Measurements from ENCODE around the gene ANKZF1. TPM values are rescaled to one million over a fixed set of nuclear protein-coding genes. Genes with fewer than 3 reads are reported as not detected.

The ANKZF1 gene
- total and polyA plus RNA-seq, 4 experiments from 2014 or later, result 22.1 to 260 (median 147) TPM

- Mint-ChIP-seq H3K27me3 (peaks cover 0 to 3% of the 10 kb centered on the region in 2 donors), H3K27ac (no peak overlapping the region), H3K4me3 (no peak overlapping the region), H3K4me1 (peaks cover 7 to 9% (median 8%) of the 10 kb centered on the region in 4 donors), H3K36me3 (no peaks in the 10 kb centered on the region), H3K9me3 (no peaks in the 10 kb centered on the region)
- POLR2A ChIA-PET (ENCODE audit: partially characterized antibody), result no interaction called here
- peaks cover 7% of the 10 kb centered on the region for H3K4me1 ChIP-seq (ENCODE audit: insufficient read depth, low read length)
- H3K36me3 ChIP-seq (ENCODE audit: insufficient read depth, low read length), result no peaks in the 10 kb centered on the region
- no peaks in the 10 kb centered on the region for H3K27me3 ChIP-seq (ENCODE audit: insufficient read depth, low read length)
- H3K4me3 ChIP-seq (ENCODE audit: low read length in 2 of 2), result no peak overlapping the region
- intact Hi-C loops (cut with micrococcal nuclease), result loop anchor here (10.0 kb wide), 1 partner anchor 378 kb away; no protein-coding TSS in a partner anchor
- DNase-seq, result no peak
- CTCF ChIA-PET (ENCODE audit: partially characterized antibody), result interaction anchor here (0.7 to 1.7 kb wide), 4 partner anchors 18 to 43 kb away, joined by 3 to 5 read pairs (median 4); partner anchors contain the start of genes ANKZF1, ATG9A and TUBA4A
- no peaks in the 10 kb centered on the region for H3K9me3 ChIP-seq (ENCODE audit: control insufficient read depth in 1 of 2, low read length in 2 of 2)
- no peak overlapping the region for H3K27ac ChIP-seq (ENCODE audit: low read depth, low read length)
These were observed 43.4 kb downstream of the ANKZF1 start for GRCh38 chr2:219272995-219273394.

- ChIA-PET POLR2A (ENCODE audit: partially characterized antibody) (interaction anchor here (0.8 to 1.1 kb wide), 2 partner anchors 24 to 26 kb away, joined by 3 read pairs; no protein-coding TSS in a partner anchor), CTCF (ENCODE audit: partially characterized antibody) (interaction anchor here (1.0 to 14.0 kb wide), 5 partner anchors 11 to 35 kb away, joined by 3 to 208 read pairs (median 5); no protein-coding TSS in a partner anchor)
- H3K27ac ChIP-seq (ENCODE audit: low read depth, low read length), result no peak overlapping the region
- peaks cover 17% of the 10 kb centered on the region for H3K4me1 ChIP-seq (ENCODE audit: insufficient read depth, low read length)
- H3K36me3 ChIP-seq (ENCODE audit: insufficient read depth, low read length), result no peaks in the 10 kb centered on the region
- no peaks in the 10 kb centered on the region for H3K9me3 ChIP-seq (ENCODE audit: control insufficient read depth in 1 of 2, low read length in 2 of 2)
- peak in 1 of 5 donors; percentile 31 for DNase-seq
- Mint-ChIP-seq H3K27ac (peak overlapping the region in 1 of 7 donors; percentile 23), H3K27me3 (peaks cover 0 to 3% of the 10 kb centered on the region in 2 donors), H3K4me3 (no peak overlapping the region), H3K9me3 (no peaks in the 10 kb centered on the region), H3K36me3 (peaks cover 0 to 2% of the 10 kb centered on the region in 2 donors), H3K4me1 (peaks cover 13 to 18% (median 17%) of the 10 kb centered on the region in 4 donors)
- intact Hi-C loops (cut with micrococcal nuclease), result loop anchor here (10.0 kb wide), 1 partner anchor 379 kb away; no protein-coding TSS in a partner anchor
- H3K27me3 ChIP-seq (ENCODE audit: insufficient read depth, low read length), result no peaks in the 10 kb centered on the region
- no peak overlapping the region for H3K4me3 ChIP-seq (ENCODE audit: low read length in 2 of 2)
These were observed 44.3 kb downstream of the ANKZF1 start for GRCh38 chr2:219273937-219274336.

GRCh38 chr2:219274361-219274921, 44.8 kb downstream of the ANKZF1 start:
- Histone ChIP-seq H3K9me3 (ENCODE audit: control insufficient read depth in 1 of 2, low read length in 2 of 2) (no peaks in the 10 kb centered on the region), H3K4me3 (ENCODE audit: low read length in 2 of 2) (no peak overlapping the region), H3K4me1 (ENCODE audit: insufficient read depth, low read length) (peaks cover 18% of the 10 kb centered on the region), H3K27ac (ENCODE audit: low read depth, low read length) (no peak overlapping the region), H3K27me3 (ENCODE audit: insufficient read depth, low read length) (no peaks in the 10 kb centered on the region), H3K36me3 (ENCODE audit: insufficient read depth, low read length) (no peaks in the 10 kb centered on the region)
- peak overlapping the region in 1 of 7 donors; percentile 23 for H3K27ac Mint-ChIP-seq
- CTCF ChIA-PET (ENCODE audit: partially characterized antibody), result interaction anchor here (1.0 to 14.0 kb wide), 5 partner anchors 11 to 36 kb away, joined by 3 to 208 read pairs (median 5); no protein-coding TSS in a partner anchor
- no peaks in the 10 kb centered on the region for H3K9me3 Mint-ChIP-seq
- no peak overlapping the region for H3K4me3 Mint-ChIP-seq
- intact Hi-C loops (cut with micrococcal nuclease), result loop anchor here (10.0 kb wide), 1 partner anchor 380 kb away; no protein-coding TSS in a partner anchor
- H3K36me3 Mint-ChIP-seq, result peaks cover 0 to 2% of the 10 kb centered on the region in 2 donors
- H3K4me1 Mint-ChIP-seq, result peaks cover 13 to 21% (median 18%) of the 10 kb centered on the region in 4 donors
- POLR2A ChIA-PET (ENCODE audit: partially characterized antibody), result interaction anchor here (0.8 to 1.6 kb wide), 3 partner anchors 21 to 27 kb away, joined by 3 read pairs; no protein-coding TSS in a partner anchor
- peak in 1 of 5 donors; percentile 15 for DNase-seq
- peaks cover 0 to 3% of the 10 kb centered on the region in 2 donors for H3K27me3 Mint-ChIP-seq

- no peaks in the 10 kb centered on the region for H3K27me3 ChIP-seq (ENCODE audit: insufficient read depth, low read length)
- peak overlapping the region; percentile 98 for H3K27ac ChIP-seq (ENCODE audit: low read depth, low read length)
- DNase-seq, result peak; percentile 71 to 80 (median 72)
- peak overlapping the region; percentile 96 to 100 (median 100) for H3K27ac Mint-ChIP-seq
- no peaks in the 10 kb centered on the region for H3K9me3 Mint-ChIP-seq
- H3K27me3 Mint-ChIP-seq, result peaks cover 0 to 1% of the 10 kb centered on the region in 2 donors
- intact Hi-C loops (cut with micrococcal nuclease), result loop anchor here (1.0 to 10.0 kb wide), 4 partner anchors 71 to 383 kb away; partner anchors contain the start of genes CHPF, TMEM198 and ZFAND2B
- H3K9me3 ChIP-seq (ENCODE audit: control insufficient read depth in 1 of 2, low read length in 2 of 2), result no peaks in the 10 kb centered on the region
- peaks cover 17 to 48% (median 39%) of the 10 kb centered on the region in 4 donors for H3K4me1 Mint-ChIP-seq
- peaks cover 23% of the 10 kb centered on the region for H3K36me3 ChIP-seq (ENCODE audit: insufficient read depth, low read length)
- peaks cover 40% of the 10 kb centered on the region for H3K4me1 ChIP-seq (ENCODE audit: insufficient read depth, low read length)
- H3K36me3 Mint-ChIP-seq, result peaks cover 23 to 33% of the 10 kb centered on the region in 2 donors
- ChIA-PET CTCF (ENCODE audit: partially characterized antibody) (interaction anchor here (0.6 to 14.0 kb wide), 23 partner anchors 9 to 882 kb away, joined by 3 to 208 read pairs (median 11); partner anchors contain the start of genes ABCB6, ANKZF1, ATG9A and CNPPD1), POLR2A (ENCODE audit: partially characterized antibody) (interaction anchor here (0.6 to 10.9 kb wide), 15 partner anchors 14 to 110 kb away, joined by 3 to 338 read pairs (median 23); partner anchors contain the start of genes ABCB6, ANKZF1, ATG9A and CNPPD1)
- peak overlapping the region in 1 of 2 donors; percentile 53 for H3K4me3 ChIP-seq (ENCODE audit: low read length in 2 of 2)
- peak overlapping the region; percentile 79 to 98 (median 93) for H3K4me3 Mint-ChIP-seq
These were observed 48.4 kb downstream of the ANKZF1 start for GRCh38 chr2:219277703-219278654.

- CTCF ChIA-PET (ENCODE audit: partially characterized antibody), result interaction anchor here (0.8 to 14.0 kb wide), 15 partner anchors 9 to 105 kb away, joined by 3 to 208 read pairs (median 16); partner anchors contain the start of genes ANKZF1, ATG9A, CNPPD1 and GLB1L
- H3K4me3 Mint-ChIP-seq, result peak overlapping the region; percentile 82 to 98 (median 93)
- H3K4me3 ChIP-seq (ENCODE audit: low read length in 2 of 2), result peak overlapping the region in 1 of 2 donors; percentile 63
- H3K27me3 Mint-ChIP-seq, result no peaks in the 10 kb centered on the region
- H3K4me1 Mint-ChIP-seq, result peaks cover 17 to 51% (median 40%) of the 10 kb centered on the region in 4 donors
- POLR2A ChIA-PET (ENCODE audit: partially characterized antibody), result interaction anchor here (0.8 to 10.9 kb wide), 23 partner anchors 11 to 319 kb away, joined by 3 to 338 read pairs (median 7); partner anchors contain the start of genes ABCB6, ANKZF1, ATG9A and CNPPD1
- no peaks in the 10 kb centered on the region for H3K9me3 ChIP-seq (ENCODE audit: control insufficient read depth in 1 of 2, low read length in 2 of 2)
- no peaks in the 10 kb centered on the region for H3K9me3 Mint-ChIP-seq
- H3K27ac Mint-ChIP-seq, result peak overlapping the region; percentile 96 to 100 (median 100)
- no peaks in the 10 kb centered on the region for H3K27me3 ChIP-seq (ENCODE audit: insufficient read depth, low read length)
- peak overlapping the region; percentile 98 for H3K27ac ChIP-seq (ENCODE audit: low read depth, low read length)
- peaks cover 40% of the 10 kb centered on the region for H3K4me1 ChIP-seq (ENCODE audit: insufficient read depth, low read length)
- DNase-seq, result no peak
- peaks cover 31% of the 10 kb centered on the region for H3K36me3 ChIP-seq (ENCODE audit: insufficient read depth, low read length)
- H3K36me3 Mint-ChIP-seq, result peaks cover 27 to 40% of the 10 kb centered on the region in 2 donors
- intact Hi-C loops (cut with micrococcal nuclease), result loop anchor here (1.0 to 10.0 kb wide), 10 partner anchors 17 to 384 kb away; partner anchors contain the start of genes ANKZF1, ATG9A, CHPF and NHEJ1
These were observed 49.1 kb downstream of the ANKZF1 start for GRCh38 chr2:219278655-219279150.

All from CD4-positive, alpha-beta memory T cell (primary cell).